NCI-H1930 (cell line): ENCODE results near the gene SLC9A9.

ENCODE experiments used
- DNase-seq, 2 experiments: peaks; one replicate each; lab custom pipeline; 2025; lab: John Stamatoyannopoulos, UW

SLC9A9 gene

DNA sequence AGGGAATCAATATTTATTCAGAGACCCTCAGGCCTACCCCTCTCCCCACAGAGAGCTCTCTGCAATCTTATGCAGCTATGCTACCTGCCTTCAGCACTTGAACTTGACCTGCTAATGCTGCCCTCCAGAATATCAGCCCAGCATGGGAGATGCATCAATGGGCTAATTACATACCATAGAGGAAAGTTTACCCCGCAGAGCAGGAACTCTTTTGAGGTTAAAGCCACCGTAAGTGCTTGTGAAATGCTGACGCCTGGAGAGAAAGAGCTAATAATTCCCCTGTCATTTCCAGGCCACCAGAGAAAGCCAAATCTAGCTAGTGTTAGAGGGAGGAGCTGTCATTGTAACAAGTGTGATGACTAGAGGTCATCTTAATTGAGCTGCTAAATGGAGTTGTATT, 601.2 kb downstream of the SLC9A9 start:
- no peak for DNase-seq

GRCh38 chr3:143245692-143246091, 602.6 kb downstream of the SLC9A9 start:
- no peak for DNase-seq

DNA sequence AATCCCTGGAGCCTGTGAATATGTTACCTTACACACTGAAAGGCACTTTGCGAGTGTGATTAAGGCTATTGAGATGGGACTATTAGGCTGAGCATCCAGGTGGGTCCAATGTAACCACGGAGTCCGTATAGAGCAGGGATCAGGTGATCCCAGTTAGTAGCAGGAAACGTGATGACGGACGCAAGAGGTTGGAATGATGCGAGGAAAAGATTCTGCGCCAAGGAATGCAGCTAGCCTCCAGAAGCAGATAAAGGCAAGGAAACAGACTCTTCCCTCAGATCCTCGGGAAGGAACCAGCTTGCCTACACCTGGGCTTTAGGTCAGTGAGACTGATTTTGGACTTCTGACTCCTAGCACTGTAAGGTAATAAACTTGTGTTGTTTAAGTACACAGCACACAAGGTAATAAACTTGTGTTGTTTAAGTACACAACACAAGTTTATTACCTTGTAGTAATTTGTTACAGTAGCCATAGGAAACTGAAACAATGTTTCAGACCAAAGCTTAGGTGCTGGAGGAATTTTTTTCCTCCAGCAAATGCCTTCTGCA, 603.7 kb downstream of the SLC9A9 start:
- no peak for DNase-seq

GRCh38 chr3:143243686-143244085, 604.6 kb downstream of the SLC9A9 start:
- no peak for DNase-seq

DNA sequence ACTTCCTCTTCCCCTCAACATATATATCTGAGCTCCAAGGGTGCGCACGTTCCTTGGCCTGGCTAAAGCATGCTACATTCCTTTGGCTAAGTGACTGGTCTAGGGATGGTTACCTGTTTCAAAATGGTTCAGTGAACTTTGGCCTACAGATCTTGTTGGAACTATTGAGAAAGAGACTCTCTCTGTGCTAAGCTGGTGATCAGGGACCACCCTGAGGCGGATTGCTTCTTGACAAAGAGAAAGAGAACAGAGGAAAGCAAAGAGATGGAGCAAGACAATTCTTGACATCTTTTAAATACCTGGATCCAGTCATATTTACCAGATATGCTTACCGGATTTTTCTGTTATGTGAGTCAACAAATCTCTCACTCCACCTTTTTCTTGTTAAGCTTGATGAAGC, 605.6 kb downstream of the SLC9A9 start:
- DNase-seq: no peak

DNA sequence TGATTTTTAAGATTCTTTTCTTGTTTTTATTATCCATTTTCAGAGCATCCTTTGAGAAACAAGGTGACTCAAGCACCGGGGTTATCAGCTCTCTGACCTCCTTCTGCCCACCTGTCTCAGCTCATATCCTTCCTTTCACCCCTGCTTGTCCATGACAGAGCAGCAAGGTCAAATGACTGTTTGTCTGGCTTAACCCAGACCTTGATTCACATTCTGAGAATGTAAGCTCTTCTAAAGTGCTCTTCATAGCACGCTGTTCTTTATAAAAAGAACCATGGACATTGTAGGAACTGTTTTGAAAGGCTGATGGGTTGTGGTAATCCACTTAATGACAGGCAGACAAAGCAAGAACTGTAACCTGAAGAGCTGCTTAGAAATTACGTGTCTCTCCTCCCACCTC, 606.2 kb downstream of the SLC9A9 start:
- DNase-seq: no peak

- DNase-seq: no peak
These were observed 606.8 kb downstream of the SLC9A9 start for GRCh38 chr3:143241481-143241951.

DNA sequence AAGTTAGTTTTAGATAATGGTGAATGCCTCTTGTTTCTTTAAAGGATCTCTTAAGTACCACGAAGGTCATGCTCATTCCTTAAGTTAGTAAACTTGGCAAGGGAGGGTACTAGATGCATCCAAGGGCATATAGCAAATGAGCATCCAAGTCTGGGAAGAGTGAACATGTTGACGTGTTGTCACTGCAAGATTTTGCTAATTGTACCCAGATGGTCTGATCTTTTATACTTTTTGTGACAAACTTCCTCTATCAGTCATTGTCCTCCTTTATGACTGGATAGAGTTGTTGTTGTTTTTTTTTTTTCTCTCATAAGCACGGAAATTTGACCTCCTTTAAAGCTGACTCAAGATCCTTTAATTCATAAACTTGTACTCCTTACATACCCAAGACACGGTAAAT, 607.4 kb downstream of the SLC9A9 start:
- no peak for DNase-seq

DNA sequence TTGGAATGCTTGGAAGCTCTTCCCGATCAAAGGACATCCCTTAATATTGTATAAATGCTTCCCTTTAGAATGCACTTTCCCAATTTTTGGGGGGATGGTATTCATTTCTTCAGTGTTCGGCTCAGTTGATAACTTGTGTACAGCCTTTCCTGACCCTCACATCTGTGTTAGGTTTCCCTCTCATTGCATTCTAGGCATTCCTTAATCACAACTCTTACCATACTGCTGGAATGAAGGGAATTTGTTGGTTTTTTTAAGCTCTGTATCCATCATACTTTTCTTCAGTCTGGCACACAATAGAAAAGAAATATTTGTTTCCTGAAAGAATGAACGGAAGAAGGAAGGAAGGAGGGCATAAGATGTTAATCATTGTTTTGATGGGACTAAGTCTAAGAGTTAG, 609.2 kb downstream of the SLC9A9 start:
- no peak for DNase-seq

GRCh38 chr3:143237077-143237627, 611.1 kb downstream of the SLC9A9 start:
- no peak for DNase-seq

- DNase-seq: no peak
These were observed 611.9 kb downstream of the SLC9A9 start for GRCh38 chr3:143236226-143236964.

- no peak for DNase-seq
These were observed 612.6 kb downstream of the SLC9A9 start for GRCh38 chr3:143235614-143236204.

GRCh38 chr3:143234526-143234925, 613.7 kb downstream of the SLC9A9 start:
- no peak for DNase-seq

- DNase-seq: no peak
These were observed 615.3 kb downstream of the SLC9A9 start for GRCh38 chr3:143232981-143233380.

DNA sequence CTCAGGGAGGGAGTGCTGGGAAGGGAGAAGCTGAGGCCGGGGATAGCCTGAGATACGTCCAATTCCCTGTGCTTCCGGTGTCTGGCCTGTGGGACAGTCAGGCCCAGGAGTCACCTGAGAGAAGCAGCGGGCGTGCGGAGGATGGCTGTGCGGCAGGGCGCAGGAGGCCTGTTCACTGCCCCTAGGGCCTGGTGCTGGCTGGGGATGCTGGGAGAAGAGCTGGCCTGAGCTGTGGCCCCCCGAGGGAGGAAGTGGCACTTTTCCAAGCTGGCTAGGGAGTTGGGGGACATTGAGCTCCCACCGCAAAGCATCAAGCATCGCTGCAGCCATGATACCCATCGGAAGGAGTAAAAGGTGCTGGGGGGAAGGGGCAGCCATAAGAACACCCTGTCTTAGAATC, 619.9 kb downstream of the SLC9A9 start:
- DNase-seq: no peak

- DNase-seq: no peak
These were observed 621.5 kb downstream of the SLC9A9 start for GRCh38 chr3:143226678-143227291.

GRCh38 chr3:143224716-143225115, 623.6 kb downstream of the SLC9A9 start:
- DNase-seq: no peak

GRCh38 chr3:143222981-143223380, 625.3 kb downstream of the SLC9A9 start:
- no peak for DNase-seq

DNA sequence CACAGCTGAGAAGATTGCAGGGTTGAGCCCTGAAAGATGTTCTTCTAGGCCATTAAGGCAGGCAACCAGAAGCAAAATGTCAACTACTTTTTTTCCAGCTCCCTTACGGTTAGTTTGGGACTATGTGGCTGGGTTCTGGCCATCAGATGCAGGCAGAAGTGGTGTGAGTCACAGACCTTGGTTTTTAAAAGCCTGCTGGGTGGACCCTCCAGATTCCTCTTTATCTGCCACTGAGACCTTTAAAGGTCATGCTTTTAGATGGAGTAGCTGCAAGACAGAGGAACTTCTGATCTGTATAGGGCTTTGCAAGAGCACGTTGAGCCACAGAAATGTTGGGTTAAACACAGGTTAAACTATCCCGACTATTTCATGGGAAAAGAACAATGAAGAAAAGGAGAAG, 625.8 kb downstream of the SLC9A9 start:
- no peak for DNase-seq

DNA sequence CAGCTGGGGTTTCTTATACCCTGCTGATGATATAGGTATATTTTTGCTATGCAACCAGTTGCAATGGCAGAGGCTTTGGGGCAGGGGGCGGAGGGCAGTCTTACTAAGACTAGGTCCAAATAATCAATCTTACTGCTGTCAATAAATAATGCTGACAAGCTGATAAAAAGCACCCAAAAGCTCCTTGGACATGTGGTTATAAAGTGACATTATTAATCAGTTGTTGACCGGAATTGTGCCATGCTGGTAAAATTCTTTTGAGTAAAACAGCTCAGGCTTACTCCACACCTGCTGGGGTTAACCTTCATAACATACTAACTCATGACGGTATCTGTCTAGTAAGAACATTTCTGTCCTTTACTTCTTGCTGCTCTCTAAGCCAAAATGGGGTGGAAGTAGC, 626.8 kb downstream of the SLC9A9 start:
- no peak for DNase-seq

- no peak for DNase-seq
These were observed 627.5 kb downstream of the SLC9A9 start for GRCh38 chr3:143220741-143221140.

- DNase-seq: no peak
These were observed 630.0 kb downstream of the SLC9A9 start for GRCh38 chr3:143218166-143218835.
